ENCODE results near the gene MIEN1.

Gene MIEN1

GRCh38 chr17:39706921-39707337, 23.4 kb downstream of the MIEN1 start:
- peaks cover 39% of the 10 kb centered on the region for H3K36me3 ChIP-seq (ENCODE audit: insufficient read depth, low read length)
- no peak overlapping the region for H3K4me3 ChIP-seq (ENCODE audit: low read depth in 1 of 2, low read length in 2 of 2)
- H3K9ac ChIP-seq (ENCODE audit: low read length) = no peak overlapping the region
- no peaks in the 10 kb centered on the region for H3K27me3 ChIP-seq (ENCODE audit: control insufficient read depth in 1 of 2, insufficient read depth in 2 of 2, low read length in 2 of 2)
- no peak overlapping the region for H3K27ac ChIP-seq (ENCODE audit: low read depth, low read length)
- peaks cover 8% of the 10 kb centered on the region for H3K4me1 ChIP-seq (ENCODE audit: insufficient read depth, low read length)
- no peaks in the 10 kb centered on the region for H3K9me3 ChIP-seq (ENCODE audit: low read length)

- Histone ChIP-seq H3K9me3 (ENCODE audit: low read length) (no peaks in the 10 kb centered on the region), H3K27me3 (ENCODE audit: control insufficient read depth in 1 of 2, insufficient read depth in 2 of 2, low read length in 2 of 2) (no peaks in the 10 kb centered on the region), H3K36me3 (ENCODE audit: insufficient read depth, low read length) (peaks cover 34% of the 10 kb centered on the region), H3K4me1 (ENCODE audit: insufficient read depth, low read length) (peaks cover 9% of the 10 kb centered on the region), H3K4me3 (ENCODE audit: low read depth in 1 of 2, low read length in 2 of 2) (no peak overlapping the region), H3K27ac (ENCODE audit: low read depth, low read length) (no peak overlapping the region), H3K9ac (ENCODE audit: low read length) (no peak overlapping the region)
Observed at GRCh38 chr17:39706383-39706782, 23.9 kb downstream of the MIEN1 start.

DNA sequence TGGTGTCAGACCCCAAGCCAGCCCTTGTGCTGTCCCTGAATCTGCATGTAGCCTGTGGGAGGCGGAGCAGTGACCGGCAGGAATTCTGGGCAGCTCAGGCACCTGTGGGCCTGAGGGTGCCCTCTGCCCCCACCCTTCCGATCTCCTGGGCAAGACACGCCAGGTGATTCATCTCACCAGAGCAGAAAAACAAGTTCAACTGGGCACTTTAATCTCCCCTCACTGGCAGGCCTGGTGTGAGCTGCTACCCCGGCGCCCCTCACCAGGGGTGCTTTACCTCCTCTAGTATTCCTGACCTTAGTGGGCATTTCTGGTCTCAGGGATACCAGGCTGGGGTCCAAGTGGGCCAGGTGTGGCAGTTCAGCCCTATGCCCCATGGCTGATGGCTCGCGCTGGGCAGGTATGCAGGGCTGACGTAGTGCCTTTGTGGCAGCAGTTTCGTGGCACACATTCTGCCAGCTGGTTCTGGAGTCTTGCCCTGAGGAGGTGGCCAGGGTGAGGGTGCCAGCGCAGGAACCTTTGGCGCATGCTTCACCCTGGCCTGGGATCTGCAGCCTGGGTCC, 24.5 kb downstream of the MIEN1 start:
- Histone ChIP-seq H3K27me3 (ENCODE audit: control insufficient read depth in 1 of 2, insufficient read depth in 2 of 2, low read length in 2 of 2) (no peaks in the 10 kb centered on the region), H3K36me3 (ENCODE audit: insufficient read depth, low read length) (peaks cover 33% of the 10 kb centered on the region), H3K27ac (ENCODE audit: low read depth, low read length) (no peak overlapping the region), H3K4me3 (ENCODE audit: low read depth in 1 of 2, low read length in 2 of 2) (no peak overlapping the region), H3K4me1 (ENCODE audit: insufficient read depth, low read length) (peaks cover 14% of the 10 kb centered on the region), H3K9me3 (ENCODE audit: low read length) (no peaks in the 10 kb centered on the region), H3K9ac (ENCODE audit: low read length) (no peak overlapping the region)

DNA sequence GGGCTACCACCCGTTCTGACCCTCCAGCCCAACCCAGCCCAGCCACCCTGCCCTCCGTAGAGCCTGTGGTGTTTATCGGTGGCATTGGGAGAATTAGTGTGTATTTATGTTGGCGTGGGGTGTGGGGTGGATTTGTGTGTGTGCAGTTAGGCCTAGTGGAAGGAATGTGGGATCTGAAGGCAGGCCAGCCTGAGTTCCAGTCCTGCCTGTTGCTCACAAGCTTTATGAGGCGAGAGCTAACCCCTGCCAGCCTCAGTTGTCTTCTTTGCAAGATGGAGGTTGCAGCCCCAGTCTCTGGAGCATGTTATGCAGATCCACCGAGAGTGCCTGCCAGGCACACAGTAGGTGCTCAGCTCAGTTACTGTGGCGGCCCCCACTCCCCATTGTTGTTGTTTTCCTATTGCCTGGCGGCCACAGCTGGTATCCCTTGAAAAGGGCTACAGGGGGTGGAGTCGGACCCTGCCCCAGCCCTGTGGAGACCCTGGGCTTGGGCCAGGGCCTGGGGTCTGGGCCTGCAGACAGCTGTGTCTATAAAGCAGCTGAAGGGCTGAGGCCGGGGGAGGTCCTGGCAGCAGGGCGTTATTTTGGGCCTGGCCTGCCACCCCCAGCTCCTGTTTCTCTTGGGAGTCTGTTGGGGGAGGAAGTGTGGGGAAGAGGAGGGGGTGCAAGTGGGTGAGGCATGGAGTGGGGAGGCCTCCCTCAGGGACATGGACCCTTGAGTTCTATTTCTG, 25.3 kb downstream of the MIEN1 start:
- Histone ChIP-seq H3K27ac (ENCODE audit: low read depth, low read length) (no peak overlapping the region), H3K4me3 (ENCODE audit: low read depth in 1 of 2, low read length in 2 of 2) (no peak overlapping the region), H3K36me3 (ENCODE audit: insufficient read depth, low read length) (peaks cover 26% of the 10 kb centered on the region), H3K9ac (ENCODE audit: low read length) (no peak overlapping the region), H3K27me3 (ENCODE audit: control insufficient read depth in 1 of 2, insufficient read depth in 2 of 2, low read length in 2 of 2) (no peaks in the 10 kb centered on the region), H3K9me3 (ENCODE audit: low read length) (no peaks in the 10 kb centered on the region), H3K4me1 (ENCODE audit: insufficient read depth, low read length) (peaks cover 15% of the 10 kb centered on the region)

DNA sequence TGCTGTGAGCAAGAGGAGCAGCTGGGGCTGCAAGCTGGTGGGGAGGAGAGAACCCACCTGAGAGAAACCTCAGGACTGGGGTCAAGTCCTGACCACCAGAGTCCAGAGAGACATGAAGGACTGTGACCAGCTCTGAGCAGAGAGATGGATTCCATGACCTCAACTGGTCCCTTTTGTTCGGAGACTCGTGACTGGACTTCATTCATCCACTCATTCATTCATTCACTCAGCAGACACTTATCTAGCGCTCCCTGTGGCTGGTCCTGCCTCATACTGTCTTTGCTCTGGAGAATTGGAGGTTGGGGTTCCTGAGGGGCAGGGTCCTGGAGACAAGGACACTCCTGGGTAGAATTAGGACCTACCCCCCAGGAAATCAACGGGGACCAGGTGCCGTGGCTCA, 26.4 kb downstream of the MIEN1 start:
- H3K4me1 ChIP-seq (ENCODE audit: insufficient read depth, low read length) = peaks cover 21% of the 10 kb centered on the region
- H3K9ac ChIP-seq (ENCODE audit: low read length) = no peak overlapping the region
- no peaks in the 10 kb centered on the region for H3K27me3 ChIP-seq (ENCODE audit: control insufficient read depth in 1 of 2, insufficient read depth in 2 of 2, low read length in 2 of 2)
- no peaks in the 10 kb centered on the region for H3K9me3 ChIP-seq (ENCODE audit: low read length)
- no peak overlapping the region for H3K4me3 ChIP-seq (ENCODE audit: low read depth in 1 of 2, low read length in 2 of 2)
- H3K27ac ChIP-seq (ENCODE audit: low read depth, low read length) = no peak overlapping the region
- peaks cover 16% of the 10 kb centered on the region for H3K36me3 ChIP-seq (ENCODE audit: insufficient read depth, low read length)

- Histone ChIP-seq H3K36me3 (ENCODE audit: insufficient read depth, low read length) (peaks cover 9% of the 10 kb centered on the region), H3K4me1 (ENCODE audit: insufficient read depth, low read length) (peaks cover 21% of the 10 kb centered on the region), H3K9me3 (ENCODE audit: low read length) (no peaks in the 10 kb centered on the region), H3K9ac (ENCODE audit: low read length) (no peak overlapping the region), H3K27ac (ENCODE audit: low read depth, low read length) (no peak overlapping the region), H3K27me3 (ENCODE audit: control insufficient read depth in 1 of 2, insufficient read depth in 2 of 2, low read length in 2 of 2) (no peaks in the 10 kb centered on the region), H3K4me3 (ENCODE audit: low read depth in 1 of 2, low read length in 2 of 2) (no peak overlapping the region)
Observed at GRCh38 chr17:39702901-39703893, 27.1 kb downstream of the MIEN1 start.

DNA sequence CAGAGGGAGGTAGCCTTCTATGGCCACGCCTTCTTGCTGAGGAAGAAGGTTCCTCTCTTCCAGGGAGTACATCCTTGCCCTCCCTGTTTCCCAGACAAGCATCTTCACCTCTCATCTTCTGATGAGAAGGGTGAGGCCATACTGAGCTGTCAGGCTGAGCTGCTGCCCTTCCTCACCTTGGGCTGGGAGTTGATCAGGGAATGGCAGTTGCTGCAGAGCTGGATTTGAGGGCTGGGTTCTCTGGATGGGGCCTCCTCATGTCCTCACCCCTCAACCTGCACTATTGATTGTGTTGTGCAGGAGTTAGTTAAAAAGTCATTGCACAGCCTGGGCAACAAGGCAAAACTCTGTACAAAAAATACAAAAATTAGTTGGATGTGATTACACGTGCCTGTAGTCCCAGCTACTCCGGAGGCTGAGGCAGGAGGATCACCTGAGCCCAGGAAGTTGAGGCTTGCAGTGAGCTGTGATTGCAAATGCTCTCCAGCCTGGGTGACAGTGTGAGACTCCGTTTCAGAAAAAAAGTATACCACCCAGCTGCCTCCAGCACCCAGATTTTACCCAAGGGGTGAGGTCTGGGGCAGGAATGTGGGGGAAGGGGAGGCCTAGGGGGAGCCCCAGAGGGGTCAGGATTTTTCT, 28.4 kb downstream of the MIEN1 start:
- Histone ChIP-seq H3K9me3 (ENCODE audit: low read length) (no peaks in the 10 kb centered on the region), H3K4me1 (ENCODE audit: insufficient read depth, low read length) (peaks cover 21% of the 10 kb centered on the region), H3K9ac (ENCODE audit: low read length) (no peak overlapping the region), H3K27ac (ENCODE audit: low read depth, low read length) (no peak overlapping the region), H3K27me3 (ENCODE audit: control insufficient read depth in 1 of 2, insufficient read depth in 2 of 2, low read length in 2 of 2) (no peaks in the 10 kb centered on the region), H3K36me3 (ENCODE audit: insufficient read depth, low read length) (no peaks in the 10 kb centered on the region), H3K4me3 (ENCODE audit: low read depth in 1 of 2, low read length in 2 of 2) (peak overlapping the region in 1 of 2 donors; percentile 67)

- Histone ChIP-seq H3K4me1 (ENCODE audit: insufficient read depth, low read length) (peaks cover 21% of the 10 kb centered on the region), H3K27me3 (ENCODE audit: control insufficient read depth in 1 of 2, insufficient read depth in 2 of 2, low read length in 2 of 2) (no peaks in the 10 kb centered on the region), H3K36me3 (ENCODE audit: insufficient read depth, low read length) (no peaks in the 10 kb centered on the region), H3K27ac (ENCODE audit: low read depth, low read length) (no peak overlapping the region), H3K9me3 (ENCODE audit: low read length) (no peaks in the 10 kb centered on the region), H3K9ac (ENCODE audit: low read length) (peak overlapping the region; percentile 7), H3K4me3 (ENCODE audit: low read depth in 1 of 2, low read length in 2 of 2) (peak overlapping the region; percentile 67 to 87)
Observed at GRCh38 chr17:39701012-39701783, 29.1 kb downstream of the MIEN1 start.

- Histone ChIP-seq H3K27ac (ENCODE audit: low read depth, low read length) (peak overlapping the region; percentile 86), H3K4me1 (ENCODE audit: insufficient read depth, low read length) (peaks cover 21% of the 10 kb centered on the region), H3K9me3 (ENCODE audit: low read length) (no peaks in the 10 kb centered on the region), H3K9ac (ENCODE audit: low read length) (peak overlapping the region; percentile 7), H3K36me3 (ENCODE audit: insufficient read depth, low read length) (no peaks in the 10 kb centered on the region), H3K4me3 (ENCODE audit: low read depth in 1 of 2, low read length in 2 of 2) (peak overlapping the region; percentile 67 to 87), H3K27me3 (ENCODE audit: control insufficient read depth in 1 of 2, insufficient read depth in 2 of 2, low read length in 2 of 2) (no peaks in the 10 kb centered on the region)
Observed at GRCh38 chr17:39700148-39700987, 30.0 kb downstream of the MIEN1 start.

GRCh38 chr17:39699818-39700147, 30.5 kb downstream of the MIEN1 start, which contains the start of gene ERBB2:
TSS of gene ERBB2 (plus strand) at chr17:39700064. CDS start at chr17:39700239, 175 bp downstream.
- Histone ChIP-seq H3K9ac (ENCODE audit: low read length) (peak within 1 kb of the TSS; percentile 7), H3K4me3 (ENCODE audit: low read depth in 1 of 2, low read length in 2 of 2) (peak within 1 kb of the TSS; percentile 67 to 87), H3K9me3 (ENCODE audit: low read length) (no peaks in the 10 kb centered on the region), H3K36me3 (ENCODE audit: insufficient read depth, low read length) (no peaks in the 10 kb centered on the region), H3K27me3 (ENCODE audit: control insufficient read depth in 1 of 2, insufficient read depth in 2 of 2, low read length in 2 of 2) (no peaks in the 10 kb centered on the region), H3K4me1 (ENCODE audit: insufficient read depth, low read length) (peaks cover 17% of the 10 kb centered on the region), H3K27ac (ENCODE audit: low read depth, low read length) (peak within 1 kb of the TSS; percentile 86)
